ENCODE results near the gene PGF.

GRCh38 chr14:74963705-74964271, 8.4 kb upstream of the PGF start:
- TF ChIP-seq CTCF (IDR thresholded peaks at IDR 0.05) (no peak), POLR2A (IDR thresholded peaks at IDR 0.05) (no peak)
